NCI-H1436 treated with DMSO at 0.1 percent for 48 hours (cell line): Measurements from ENCODE around the gene MRPS15.

Experiments used
- DNase-seq: peaks from one replicate; lab custom pipeline; 2025; lab: John Stamatoyannopoulos, UW

MRPS15 gene

GRCh38 chr1:36457691-36458090 is 6.5 kb downstream of the MRPS15 start:
- no peak for DNase-seq

GRCh38 chr1:36456391-36456928 is 7.7 kb downstream of the MRPS15 start:
- DNase-seq: no peak

GRCh38 chr1:36455386-36455785 is 8.8 kb downstream of the MRPS15 start:
- DNase-seq: no peak

GRCh38 chr1:36453600-36454388 is 10.4 kb downstream of the MRPS15 start:
- no peak for DNase-seq

GRCh38 chr1:36453051-36453450 is 11.1 kb downstream of the MRPS15 start:
- no peak for DNase-seq

GRCh38 chr1:36450919-36451305 is 13.3 kb downstream of the MRPS15 start:
- DNase-seq: no peak

GRCh38 chr1:36450270-36450918 is 13.8 kb downstream of the MRPS15 start, which contains the start of gene OSCP1:
TSS of gene OSCP1 (minus strand) at chr1:36450451. CDS start at chr1:36450369, 82 bp downstream.
- peak; percentile 61 for DNase-seq

- DNase-seq: no peak
Observed at GRCh38 chr1:36448530-36449056, 15.6 kb downstream of the MRPS15 start.

GRCh38 chr1:36447450-36447849 is 16.7 kb downstream of the MRPS15 start:
- no peak for DNase-seq

- DNase-seq: no peak
Observed at GRCh38 chr1:36446746-36447145, 17.4 kb downstream of the MRPS15 start.

- DNase-seq: no peak
Observed at GRCh38 chr1:36446271-36446670, 17.9 kb downstream of the MRPS15 start.

- no peak for DNase-seq
Observed at GRCh38 chr1:36443297-36443696, 20.9 kb downstream of the MRPS15 start.

- DNase-seq: no peak
Observed at GRCh38 chr1:36442337-36442736, 21.8 kb downstream of the MRPS15 start.

GRCh38 chr1:36440646-36441045 is 23.5 kb downstream of the MRPS15 start:
- DNase-seq: no peak

- no peak for DNase-seq
Observed at GRCh38 chr1:36440044-36440443, 24.1 kb downstream of the MRPS15 start.

- DNase-seq: no peak
Observed at GRCh38 chr1:36438715-36439114, 25.5 kb downstream of the MRPS15 start.

GRCh38 chr1:36436821-36437220 is 27.4 kb downstream of the MRPS15 start:
- DNase-seq: no peak

GRCh38 chr1:36433102-36433501 is 31.1 kb downstream of the MRPS15 start:
- no peak for DNase-seq

- no peak for DNase-seq
Observed at GRCh38 chr1:36432616-36433015, 31.6 kb downstream of the MRPS15 start.

- DNase-seq: no peak
Observed at GRCh38 chr1:36425791-36426190, 38.4 kb downstream of the MRPS15 start.

GRCh38 chr1:36421649-36422048 is 42.5 kb downstream of the MRPS15 start:
- no peak for DNase-seq

GRCh38 chr1:36420836-36421317 is 43.3 kb downstream of the MRPS15 start:
- peak; percentile 40 for DNase-seq

- DNase-seq: no peak
Observed at GRCh38 chr1:36420409-36420808, 43.8 kb downstream of the MRPS15 start.
